Suppressor macrophage treated with lipopolysaccharide for 1 hour (primary cell): ENCODE results near the gene ZNF608.

ENCODE experiments used
- DNase-seq, 3 donors: peaks; one replicate each; pipeline ENCODE4 v3.0.0-alpha.2; 2020 to 2022

The ZNF608 gene

DNA sequence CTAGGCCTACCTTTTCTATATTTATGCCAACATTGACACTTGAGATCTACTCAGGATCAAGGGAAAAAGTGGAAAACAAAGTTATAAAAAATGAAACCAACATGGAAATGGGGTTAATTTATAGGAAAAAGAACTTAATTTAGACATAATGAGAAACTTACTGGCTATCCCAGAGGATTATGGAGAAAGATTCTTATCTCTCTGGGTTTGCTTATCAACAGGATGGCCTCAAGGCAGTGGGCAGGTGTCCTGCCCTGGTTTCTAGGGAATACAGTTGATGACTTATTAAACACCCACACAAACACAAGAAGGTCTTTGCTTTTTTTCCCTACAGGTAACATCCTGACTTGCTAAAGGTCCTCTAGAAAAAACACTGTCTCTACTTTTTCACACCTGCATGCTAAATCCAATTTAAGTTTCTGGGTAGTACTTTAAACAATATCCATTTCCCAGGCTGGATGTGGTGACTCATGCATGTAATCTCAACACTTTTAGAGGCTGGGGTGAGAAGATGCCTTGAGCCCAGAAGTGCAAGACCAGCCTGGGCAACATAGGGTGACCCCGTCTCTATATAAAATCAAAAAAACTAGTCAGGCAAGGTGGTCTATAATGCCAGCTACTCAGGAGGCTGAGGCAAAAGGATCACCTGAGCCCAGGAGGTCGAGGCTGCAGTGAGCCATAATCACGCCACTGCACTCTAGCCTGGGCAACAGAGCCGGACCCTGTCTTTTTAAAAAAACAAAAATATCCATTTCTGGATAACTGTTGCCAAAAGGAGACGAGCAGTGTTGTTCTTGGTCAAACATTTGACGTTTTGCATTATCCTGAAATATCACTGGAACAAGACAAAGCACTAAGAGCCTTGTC is 6.6 kb upstream of the ZNF608 start:
- DNase-seq, result no peak

DNA sequence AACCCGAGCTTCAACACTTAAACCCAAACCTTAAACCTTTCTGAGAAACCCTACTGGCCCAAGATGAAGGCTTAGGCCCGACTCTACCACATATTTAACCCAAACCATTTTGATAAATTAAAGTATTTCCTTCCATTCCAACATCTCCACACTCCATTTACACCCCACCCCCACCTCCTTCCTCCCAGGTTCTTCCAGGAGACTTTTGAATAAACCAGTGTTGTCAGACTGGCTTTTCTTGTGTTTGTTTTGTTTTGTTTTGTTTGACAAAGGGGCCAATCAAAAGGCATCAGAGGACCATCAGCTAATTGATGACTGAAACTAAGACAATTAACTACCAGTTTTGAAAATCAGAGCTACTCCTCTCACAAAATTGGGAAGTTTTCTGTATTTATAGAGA is 4.6 kb upstream of the ZNF608 start:
- no peak for DNase-seq

DNA sequence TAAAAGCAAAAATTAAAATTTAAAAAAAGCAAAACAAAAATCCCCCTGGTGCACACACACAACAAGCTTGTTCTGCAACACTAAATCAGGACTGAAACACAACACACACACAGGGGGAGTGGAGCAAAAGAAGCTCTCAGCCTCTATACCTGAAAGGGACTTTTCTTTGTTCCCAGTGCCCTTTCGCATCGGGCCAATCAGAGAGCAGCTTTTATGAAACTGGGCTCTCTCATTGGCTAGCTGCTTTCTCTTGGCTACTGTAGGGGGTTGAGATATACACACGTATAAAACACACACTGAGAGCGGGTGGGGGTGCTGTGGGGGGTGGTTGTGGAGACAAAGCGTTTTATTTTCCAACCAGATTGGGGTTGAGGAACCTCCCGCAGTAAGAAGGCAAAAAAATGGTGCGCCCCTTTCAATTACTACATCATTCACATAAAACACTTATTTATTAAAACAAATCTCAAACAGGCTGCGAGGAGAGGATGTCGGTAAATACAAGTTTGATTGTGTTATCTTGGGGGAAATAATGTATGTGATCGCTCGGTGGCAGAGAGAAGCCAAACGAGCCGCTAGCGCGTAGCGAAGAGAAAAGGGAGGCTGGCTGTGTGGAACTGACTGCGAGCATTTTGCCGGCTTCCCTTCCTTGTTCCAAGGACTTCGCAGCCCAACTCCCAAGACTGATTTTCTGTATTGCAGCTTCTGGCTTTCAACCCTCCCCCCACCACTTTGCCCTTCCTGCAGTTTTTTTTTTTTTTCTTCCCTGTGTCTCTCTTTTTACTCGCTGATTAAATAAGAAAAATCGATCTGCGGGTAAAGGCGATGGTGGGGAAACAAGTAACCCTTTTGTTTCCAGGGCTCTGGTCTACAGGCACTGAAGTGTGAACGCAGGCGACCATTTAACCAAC is 2.5 kb upstream of the ZNF608 start:
- peak; percentile 59 to 61 (median 60) for DNase-seq

- DNase-seq, result peak; percentile 38 to 60 (median 54)
Measured at GRCh38 chr5:124747791-124748686, 1.6 kb upstream of the ZNF608 start.

GRCh38 chr5:124746916-124747790 is 714 bp upstream of the ZNF608 start:
- peak; percentile 16 to 28 (median 24) for DNase-seq

- DNase-seq, result no peak
Measured at GRCh38 chr5:124745007-124745927, 1.2 kb downstream of the ZNF608 start.

DNA sequence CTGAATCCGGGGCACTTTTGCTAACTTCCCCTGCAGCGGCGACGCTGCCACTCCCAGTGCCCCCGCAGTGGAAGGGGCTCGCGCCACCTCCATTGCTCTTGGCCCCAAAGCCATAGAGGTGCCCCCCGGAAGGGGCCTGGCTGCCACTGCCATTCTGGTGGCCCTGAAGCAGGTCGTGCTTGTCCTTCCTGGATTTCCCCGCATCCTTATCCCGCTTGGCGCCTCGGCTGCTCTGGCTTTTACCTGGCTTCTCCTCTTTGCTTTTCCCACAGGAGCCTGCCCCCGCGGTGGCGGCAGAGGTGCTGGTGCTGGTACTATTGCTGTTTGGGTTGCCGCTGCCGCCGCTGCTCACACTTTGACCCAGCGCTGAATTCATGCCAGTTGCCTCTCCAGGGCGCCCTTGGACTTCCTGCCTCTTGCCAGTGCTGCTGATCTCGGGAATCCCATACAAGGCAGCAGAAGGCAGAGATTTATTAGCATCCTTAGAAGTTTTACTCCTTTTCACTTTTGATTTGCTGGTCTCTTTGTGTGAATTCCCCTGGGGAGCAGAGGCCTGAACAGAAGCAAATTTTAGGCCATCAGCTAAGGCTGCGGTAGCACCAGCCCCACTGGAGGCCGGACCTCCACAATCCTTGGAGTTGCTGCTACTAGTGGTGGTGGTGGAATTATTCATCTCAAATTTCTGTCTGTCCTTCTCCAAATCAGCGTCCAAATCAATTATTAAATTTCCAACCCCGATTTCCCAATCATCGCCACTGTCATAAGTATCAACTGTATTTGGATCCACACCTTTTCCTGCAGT is 2.1 kb downstream of the ZNF608 start:
- no peak for DNase-seq

GRCh38 chr5:124743602-124744169 is 2.8 kb downstream of the ZNF608 start:
- peak in 2 of 3 donors; percentile 23 to 24 for DNase-seq

GRCh38 chr5:124742983-124743601 is 3.3 kb downstream of the ZNF608 start:
- DNase-seq, result peak; percentile 32 to 42 (median 34)

DNA sequence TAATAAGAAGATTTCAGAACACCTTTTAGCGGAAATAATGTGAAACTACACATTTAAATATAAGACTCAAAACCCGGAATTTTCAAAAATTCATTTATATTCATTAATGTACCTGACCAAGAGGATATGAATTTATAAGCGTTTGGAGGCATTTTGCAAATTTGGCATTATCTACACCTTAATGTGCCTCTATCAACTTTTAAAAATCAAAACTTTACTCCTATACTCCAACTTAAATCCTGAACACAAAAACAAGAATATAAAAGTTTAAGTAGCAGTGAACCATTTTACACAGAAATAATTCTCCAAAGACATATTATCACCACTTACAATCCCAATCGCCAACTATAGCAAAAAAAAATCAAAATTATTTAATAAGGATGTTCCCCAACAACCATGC is 3.9 kb downstream of the ZNF608 start:
- no peak for DNase-seq

DNA sequence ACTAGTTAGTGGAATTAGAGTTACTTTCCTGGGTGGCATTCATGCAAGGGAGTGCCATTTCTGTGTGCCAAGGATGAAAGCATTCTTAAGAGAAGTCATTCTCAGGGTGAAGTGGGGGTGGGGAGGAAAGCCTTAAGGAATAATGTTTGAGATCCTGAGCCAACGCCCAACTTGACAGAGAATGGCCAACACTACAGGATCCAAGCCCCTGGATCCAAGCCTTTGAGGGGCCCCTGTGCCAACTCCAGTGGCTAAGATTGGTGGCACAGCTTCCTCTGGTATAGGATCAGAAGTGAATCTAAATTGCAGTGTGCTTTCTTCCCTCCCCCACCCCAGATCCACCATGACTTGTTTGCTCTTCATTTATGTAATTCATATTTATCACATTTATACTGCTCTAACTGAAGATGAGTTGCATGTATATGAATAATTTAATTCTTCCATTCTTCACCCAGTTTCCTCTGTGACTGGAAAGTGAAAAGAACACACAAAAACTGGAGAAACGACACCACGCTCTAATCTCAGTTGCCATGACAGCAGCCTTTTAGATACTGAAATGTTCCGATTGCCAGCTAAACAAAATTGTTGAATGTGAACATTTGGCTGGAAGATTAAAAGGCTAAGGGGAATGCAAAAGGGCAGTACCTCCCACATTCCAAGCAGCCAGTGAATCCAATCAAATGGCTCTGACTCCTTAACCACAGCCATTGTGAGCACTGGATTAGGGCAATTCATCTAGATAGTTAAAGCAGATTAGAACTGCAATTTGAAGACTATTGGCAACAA is 4.5 kb downstream of the ZNF608 start:
- no peak for DNase-seq

DNA sequence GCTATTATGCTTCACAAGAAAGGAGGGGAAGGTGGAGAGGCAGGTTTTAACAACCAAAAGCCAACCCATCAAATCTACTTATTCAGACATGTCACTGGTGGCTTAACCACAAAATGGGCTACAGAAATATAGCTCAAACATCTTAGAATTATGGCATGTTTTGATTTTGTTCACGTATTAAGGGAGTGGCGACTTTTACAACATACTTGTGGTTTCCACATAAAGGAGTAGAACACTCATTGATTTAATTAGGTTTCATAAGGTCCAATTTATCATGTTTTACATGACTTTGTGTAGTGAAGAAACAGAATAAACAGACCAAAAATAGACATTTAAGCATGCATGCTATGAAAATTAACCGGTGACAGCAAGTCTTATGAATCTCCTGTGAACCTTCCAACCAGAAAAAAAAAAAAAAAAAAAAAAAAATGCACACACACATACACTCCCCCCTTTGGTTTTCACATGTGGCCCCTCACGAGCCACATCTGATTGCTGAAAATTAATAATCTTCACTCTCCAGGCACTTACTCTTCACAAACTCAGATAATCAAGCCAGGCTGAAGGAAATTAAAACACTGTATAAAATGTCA is 5.4 kb downstream of the ZNF608 start:
- no peak for DNase-seq

DNA sequence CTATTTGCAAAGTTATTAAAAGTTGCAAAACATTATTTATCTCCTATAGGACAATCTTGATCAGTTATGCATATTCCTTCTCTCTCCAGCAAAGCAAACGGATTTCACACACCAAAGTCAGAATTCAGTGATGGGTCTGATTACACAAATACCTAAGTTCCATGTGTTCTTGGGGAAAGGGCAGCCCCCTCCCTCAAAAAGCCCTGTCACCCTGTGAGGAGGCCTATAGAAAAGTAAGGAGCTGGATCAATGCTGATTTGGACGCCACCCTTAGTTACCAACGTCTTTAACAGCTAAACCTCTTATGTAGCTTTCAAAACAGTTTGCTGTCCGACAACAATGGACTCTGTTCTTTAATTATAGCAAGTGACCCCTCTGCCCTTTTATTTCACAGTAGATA is 6.4 kb downstream of the ZNF608 start:
- DNase-seq, result no peak

GRCh38 chr5:124739634-124740025 is 6.8 kb downstream of the ZNF608 start:
- DNase-seq, result no peak

DNA sequence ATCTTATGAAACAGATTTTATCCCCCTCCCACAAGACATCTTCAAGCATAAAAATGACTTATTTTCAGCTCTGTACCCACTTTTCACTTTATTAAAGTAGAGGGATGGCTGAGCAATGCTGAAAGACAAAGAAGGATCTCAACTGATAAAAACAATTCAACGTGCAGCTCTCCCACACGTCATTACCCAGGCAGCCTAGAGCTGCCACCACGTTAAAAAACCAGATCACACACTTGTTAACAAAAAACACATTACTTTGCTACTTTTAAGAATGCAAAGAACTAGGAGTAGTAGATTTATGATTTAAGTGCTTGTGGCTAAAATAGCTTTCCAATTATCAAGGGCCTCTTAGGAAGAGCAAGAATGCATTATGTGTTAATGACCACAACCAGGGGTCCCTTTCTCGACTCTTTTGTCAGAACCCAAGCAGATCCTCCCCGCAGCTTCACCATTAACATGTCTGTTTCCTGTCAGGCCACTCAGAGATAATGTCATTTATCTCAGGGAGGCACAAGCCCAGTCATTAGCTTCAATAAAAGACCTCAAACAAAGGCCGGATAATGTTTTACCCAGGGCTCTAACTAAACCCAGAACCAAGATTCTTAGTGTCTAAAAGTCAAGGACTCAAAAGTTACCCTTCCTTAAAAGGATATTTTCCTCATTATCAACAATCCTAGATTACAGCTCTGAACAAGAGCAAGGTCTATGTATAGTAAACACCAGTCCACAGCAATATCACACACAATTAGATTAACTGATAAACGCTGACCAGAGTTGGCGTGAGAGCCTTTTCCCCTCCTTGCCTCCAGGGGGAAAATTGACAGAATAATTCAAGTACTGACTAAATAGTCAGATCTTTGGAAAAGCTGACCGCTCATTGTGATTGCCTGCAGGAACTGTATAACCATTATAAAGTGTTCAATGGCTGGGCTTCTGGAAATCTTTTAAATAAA is 7.5 kb downstream of the ZNF608 start:
- DNase-seq, result no peak

DNA sequence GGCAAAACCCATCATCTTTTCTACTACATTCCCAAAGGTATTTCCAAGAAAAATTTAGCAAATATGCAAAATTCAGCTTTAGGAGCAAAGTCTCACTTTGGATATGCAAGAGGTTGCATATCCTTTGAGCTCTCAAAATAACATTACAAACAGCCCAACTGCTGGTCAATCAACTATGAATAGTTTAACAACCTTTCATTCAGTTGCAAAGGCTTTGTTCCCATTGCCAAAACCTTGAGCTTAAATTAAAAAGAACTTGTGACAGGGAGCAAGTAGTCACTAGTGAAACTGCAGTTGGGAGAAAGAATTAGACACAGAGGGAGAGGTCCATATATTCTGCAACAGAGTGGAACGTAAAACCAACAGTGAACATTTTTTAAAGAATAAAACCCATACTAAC is 8.8 kb downstream of the ZNF608 start:
- DNase-seq, result no peak
